Chondrocyte (in vitro differentiated cells): ENCODE measurements around the gene DOK7. TPM values are rescaled to one million over a fixed set of nuclear protein-coding genes. Genes with fewer than 3 reads are reported as not detected.

Experiments
- DNase-seq: peaks from one replicate; pipeline ENCODE4 v3.0.0; 2021; ENCODE audit warnings: mixed read lengths, low spot score
- H3K27ac Mint-ChIP-seq: one replicate; pipeline ENCODE4 v1.8.0; 2021; ENCODE audit warnings: mild to moderate bottlenecking, moderate library complexity, mixed read lengths; ENCODE audit not compliant: unreplicated experiment
- H3K27me3 Mint-ChIP-seq: 2 replicates; pipeline ENCODE4 v1.8.0; 2021; ENCODE audit warnings: low read depth, mixed read lengths
- H3K36me3 Mint-ChIP-seq: 2 replicates; pipeline ENCODE4 v1.8.0; 2021; ENCODE audit warnings: low read depth, mixed read lengths
- H3K4me1 Mint-ChIP-seq: 2 replicates; pipeline ENCODE4 v1.8.0; 2021; ENCODE audit warnings: low read depth, mild to moderate bottlenecking, mixed read lengths
- H3K4me3 Mint-ChIP-seq: one replicate; pipeline ENCODE4 v1.8.0; 2021; ENCODE audit warnings: mild to moderate bottlenecking, moderate library complexity, mixed read lengths; ENCODE audit not compliant: unreplicated experiment
- H3K9me3 Mint-ChIP-seq: 2 replicates; pipeline ENCODE4 v1.8.0; 2021; ENCODE audit warnings: low read depth, mixed read lengths
- CTCF ChIP-seq: fragments of 200-600 bp; sonication (generic); IDR thresholded peaks from 2 replicates; pipeline ENCODE4 v1.5.0; 2021; ENCODE audit warnings: antibody characterized with exemption, mild to moderate bottlenecking, moderate library complexity
- total RNA-seq: library from RNA; stranded (reverse); gene quantifications from 3 replicates; pipeline ENCODE4 v1.2.1, GENCODE V29; 2021

Gene DOK7
- total RNA-seq, 1 donor from 2014 or later: 0.37 TPM

GRCh38 chr4:3501825-3502425 lies 38.8 kb downstream of the DOK7 start:
- no peak for TF ChIP-seq CTCF
- Mint-ChIP-seq H3K27me3 (no peaks in the 10 kb centered on the region), H3K27ac (no peak overlapping the region), H3K9me3 (no peaks in the 10 kb centered on the region), H3K36me3 (peaks cover 6% of the 10 kb centered on the region), H3K4me1 (no peaks in the 10 kb centered on the region), H3K4me3 (no peak overlapping the region)
- DNase-seq: no peak

- Mint-ChIP-seq H3K4me1 (no peaks in the 10 kb centered on the region), H3K9me3 (no peaks in the 10 kb centered on the region), H3K27ac (no peak overlapping the region)
These were observed 40.1 kb downstream of the DOK7 start for GRCh38 chr4:3502941-3503936.

GRCh38 chr4:3505231-3505630 lies 42.1 kb downstream of the DOK7 start:
- no peak overlapping the region for H3K4me3 Mint-ChIP-seq
- no peak for TF ChIP-seq CTCF
- DNase-seq: no peak
- H3K27ac Mint-ChIP-seq: no peak overlapping the region
- H3K36me3 Mint-ChIP-seq: peaks cover 19% of the 10 kb centered on the region
- no peaks in the 10 kb centered on the region for H3K4me1 Mint-ChIP-seq
- H3K27me3 Mint-ChIP-seq: no peaks in the 10 kb centered on the region
- H3K9me3 Mint-ChIP-seq: no peaks in the 10 kb centered on the region

More at GRCh38 chr4:3502941-3503936, 40.1 kb downstream of the DOK7 start:
- H3K4me3 Mint-ChIP-seq: no peak overlapping the region
- peaks cover 7% of the 10 kb centered on the region for H3K36me3 Mint-ChIP-seq
- H3K27me3 Mint-ChIP-seq: no peaks in the 10 kb centered on the region
- TF ChIP-seq CTCF: no peak
- DNase-seq: no peak

- no peak for DNase-seq
- no peak overlapping the region for H3K4me3 Mint-ChIP-seq
- no peaks in the 10 kb centered on the region for H3K27me3 Mint-ChIP-seq
- H3K36me3 Mint-ChIP-seq: peaks cover 31% of the 10 kb centered on the region
- H3K9me3 Mint-ChIP-seq: no peaks in the 10 kb centered on the region
- H3K4me1 Mint-ChIP-seq: no peaks in the 10 kb centered on the region
- no peak for TF ChIP-seq CTCF
- no peak overlapping the region for H3K27ac Mint-ChIP-seq
These were observed 45.4 kb downstream of the DOK7 start for GRCh38 chr4:3508542-3508941.

DNA sequence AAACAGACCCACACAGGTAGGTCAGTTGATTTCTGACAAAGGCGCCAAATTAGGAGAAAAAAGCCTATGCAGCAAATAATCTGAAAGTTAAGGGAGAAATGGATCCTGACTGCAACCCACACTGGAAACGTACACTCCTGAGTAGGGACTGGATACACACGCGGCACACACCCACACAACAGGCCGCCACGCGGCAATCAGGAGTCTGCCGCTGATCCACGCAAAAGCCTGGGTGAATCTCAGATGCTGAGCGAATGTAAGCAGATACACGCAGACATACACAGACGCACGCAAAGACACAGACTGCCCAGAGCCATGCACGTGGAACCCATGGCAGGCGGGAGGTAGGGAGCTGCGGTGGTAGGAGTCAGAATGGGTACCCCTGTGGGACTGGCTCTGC lies 47.4 kb downstream of the DOK7 start:
- H3K27me3 Mint-ChIP-seq: no peaks in the 10 kb centered on the region
- no peaks in the 10 kb centered on the region for H3K9me3 Mint-ChIP-seq
- H3K27ac Mint-ChIP-seq: no peak overlapping the region
- TF ChIP-seq CTCF: no peak
- no peak for DNase-seq
- H3K36me3 Mint-ChIP-seq: peaks cover 33% of the 10 kb centered on the region
- H3K4me3 Mint-ChIP-seq: no peak overlapping the region
- H3K4me1 Mint-ChIP-seq: no peaks in the 10 kb centered on the region
